Neural cell (in vitro differentiated cells): ENCODE data around the gene GCK. TPM values are rescaled to one million over a fixed set of nuclear protein-coding genes. Genes with fewer than 3 reads are reported as not detected.

Experiments used
- H2AFZ ChIP-seq: fragments of 200-600, 300-800 bp; sonication (generic), shearing (Covaris generic); 2 replicates; pipeline ENCODE4 v1.6.0; 2014; ENCODE audit warnings: low read depth, mild to moderate bottlenecking, antibody characterized with exemption, low read length, moderate library complexity
- H3F3A ChIP-seq: fragments of 200-600 bp; shearing (Covaris generic); 2 replicates; pipeline ENCODE4 v1.6.1; 2016; ENCODE audit warnings: mild to moderate bottlenecking, moderate library complexity, mixed read lengths, antibody characterized with exemption, low read length; ENCODE audit not compliant: insufficient read depth, poor library complexity, severe bottlenecking
- H3K27ac ChIP-seq: fragments of 200-600, 300-800 bp; sonication (generic), shearing (Covaris generic); 2 replicates; pipeline ENCODE4 v1.5.1; 2014; ENCODE audit warnings: mild to moderate bottlenecking, low read length, moderate library complexity
- H3K27me3 ChIP-seq: fragments of 300-800, 200-600 bp; sonication (generic), shearing (Covaris generic); 2 replicates; pipeline ENCODE4 v1.6.0; 2014; ENCODE audit warnings: mild to moderate bottlenecking, low read depth, low read length, moderate library complexity; ENCODE audit not compliant: insufficient read depth
- H3K36me3 ChIP-seq: fragments of 300-800, 200-600 bp; sonication (generic), shearing (Covaris generic); 2 replicates; pipeline ENCODE4 v1.5.1; 2014; ENCODE audit warnings: mild to moderate bottlenecking, antibody characterized with exemption, low read length, moderate library complexity; ENCODE audit not compliant: insufficient read depth
- H3K4me2 ChIP-seq: fragments of 300-800, 200-600 bp; sonication (generic), shearing (Covaris generic); 2 replicates; pipeline ENCODE4 v1.6.0; 2014; ENCODE audit warnings: mild to moderate bottlenecking, low read length
- H3K4me3 ChIP-seq: fragments of 300-800, 200-600 bp; sonication (generic), shearing (Covaris generic); 2 replicates; pipeline ENCODE4 v1.5.1; 2014; ENCODE audit warnings: mild to moderate bottlenecking, low read length, moderate library complexity
- H3K79me2 ChIP-seq: fragments of 200-600 bp; shearing (Covaris generic); replicated peaks from 2 replicates; pipeline ENCODE4 v1.6.0; 2014; ENCODE audit warnings: mild to moderate bottlenecking, low read length, moderate library complexity; ENCODE audit not compliant: insufficient read depth
- H3K9ac ChIP-seq: fragments of 300-800, 200-600 bp; sonication (generic), shearing (Covaris generic); 2 replicates; pipeline ENCODE4 v1.6.1; 2016; ENCODE audit warnings: mild to moderate bottlenecking, low read length, mixed read lengths
- H3K9me2 ChIP-seq: fragments of 200-600 bp; shearing (Covaris generic); 2 replicates; pipeline ENCODE4 v1.6.1; 2016; ENCODE audit warnings: mild to moderate bottlenecking, low read length, mixed read lengths; ENCODE audit not compliant: insufficient read depth
- H3K9me3 ChIP-seq: fragments of 200-600, 300-800 bp; sonication (generic), shearing (Covaris generic); 2 replicates; pipeline ENCODE4 v1.6.1; 2016; ENCODE audit warnings: mild to moderate bottlenecking, mixed run types, low read length, moderate library complexity, mixed read lengths
- H4K20me1 ChIP-seq: fragments of 200-600 bp; shearing (Covaris generic); 2 replicates; pipeline ENCODE4 v1.6.1; 2016; ENCODE audit warnings: mild to moderate bottlenecking, mixed run types; ENCODE audit not compliant: insufficient read depth
- CTCF ChIP-seq: fragments of 450-650 bp; IDR thresholded peaks from 2 replicates; pipeline ENCODE4 v1.5.1; 2014; ENCODE audit warnings: antibody characterized with exemption, mild to moderate bottlenecking, moderate library complexity; ENCODE audit not compliant: poor library complexity, severe bottlenecking
- EP300 ChIP-seq: fragments of 450-650 bp; conservative IDR thresholded peaks from 2 replicates; pipeline ENCODE4 v1.6.1; 2014; ENCODE audit warnings: antibody characterized with exemption, mild to moderate bottlenecking, moderate library complexity; ENCODE audit not compliant: poor library complexity, severe bottlenecking
- EZH2 ChIP-seq: fragments of 200-600, 300-800 bp; shearing (Covaris generic), sonication (generic); IDR thresholded peaks from 2 replicates; pipeline ENCODE4 v1.6.1; 2014; ENCODE audit warnings: antibody characterized with exemption, low read length, borderline replicate concordance, mild to moderate bottlenecking; ENCODE audit not compliant: insufficient read depth, poor library complexity, severe bottlenecking
- MXI1 ChIP-seq: fragments of 450-650 bp; conservative IDR thresholded peaks from 2 replicates; pipeline ENCODE4 v1.6.1; 2014; ENCODE audit warnings: antibody characterized with exemption, mild to moderate bottlenecking; ENCODE audit not compliant: poor library complexity, severe bottlenecking
- POLR2AphosphoS5 ChIP-seq: IDR thresholded peaks from 2 replicates; pipeline ENCODE4 v1.6.1; 2012
- RAD21 ChIP-seq: fragments of 450-650 bp; conservative IDR thresholded peaks from 2 replicates; pipeline ENCODE4 v1.6.1; 2014; ENCODE audit warnings: antibody characterized with exemption, mild to moderate bottlenecking, moderate library complexity
- REST ChIP-seq: IDR thresholded peaks from 2 replicates; pipeline ENCODE4 v1.6.1; 2012; ENCODE audit warnings: borderline replicate concordance
- SMC3 ChIP-seq: fragments of 450-650 bp; conservative IDR thresholded peaks from 2 replicates; pipeline ENCODE4 v1.6.1; 2014; ENCODE audit warnings: antibody characterized with exemption, mild to moderate bottlenecking, moderate library complexity; ENCODE audit not compliant: poor library complexity
- TAF1 ChIP-seq: IDR thresholded peaks from 2 replicates; pipeline ENCODE4 v1.6.1; 2012; ENCODE audit warnings: low read depth
- polyA plus RNA-seq: library from polyadenylated mRNA; depleted of rRNA; stranded (reverse); fragments of >200 nt; gene quantifications from 2 replicates; pipeline ENCODE4 v1.2.3, GENCODE V29; 2014

Gene GCK
- polyA plus RNA-seq, 1 donor from 2014 or later: 7.4 TPM

GRCh38 chr7:44206008-44206407 lies 16.8 kb upstream of the GCK start:
- no peaks in the 10 kb centered on the region for H3F3A ChIP-seq
- no peak overlapping the region for H2AFZ ChIP-seq
- H3K4me3 ChIP-seq: no peak overlapping the region
- H4K20me1 ChIP-seq: no peaks in the 10 kb centered on the region
- peaks cover 29% of the 10 kb centered on the region for H3K79me2 ChIP-seq
- H3K27ac ChIP-seq: no peak overlapping the region
- no peaks in the 10 kb centered on the region for H3K9me2 ChIP-seq
- H3K4me2 ChIP-seq: no peak overlapping the region
- no peaks in the 10 kb centered on the region for H3K36me3 ChIP-seq
- no peaks in the 10 kb centered on the region for H3K27me3 ChIP-seq
- no peaks in the 10 kb centered on the region for H3K9me3 ChIP-seq
- TF ChIP-seq EZH2: no peak
- no peak for TF ChIP-seq SMC3
- no peak for TF ChIP-seq EP300
- TF ChIP-seq CTCF: no peak
- TF ChIP-seq TAF1: no peak
- no peak for TF ChIP-seq RAD21
- TF ChIP-seq REST: no peak
- no peak for TF ChIP-seq MXI1
- no peak for TF ChIP-seq POLR2AphosphoS5
- no peak overlapping the region for H3K9ac ChIP-seq

- Histone ChIP-seq H2AFZ (no peak overlapping the region), H3F3A (no peaks in the 10 kb centered on the region), H4K20me1 (no peaks in the 10 kb centered on the region), H3K4me3 (peak overlapping the region; percentile 95), H3K27me3 (no peaks in the 10 kb centered on the region), H3K36me3 (no peaks in the 10 kb centered on the region), H3K9me2 (no peaks in the 10 kb centered on the region), H3K27ac (no peak overlapping the region), H3K9me3 (no peaks in the 10 kb centered on the region), H3K9ac (peak overlapping the region; percentile 79), H3K79me2 (peaks cover 30% of the 10 kb centered on the region), H3K4me2 (peak overlapping the region; percentile 79)
- no peak for TF ChIP-seq EZH2
- TF ChIP-seq REST: no peak
- TF ChIP-seq RAD21: no peak
- TF ChIP-seq MXI1: no peak
- no peak for TF ChIP-seq TAF1
- TF ChIP-seq SMC3: no peak
- TF ChIP-seq POLR2AphosphoS5: no peak
- TF ChIP-seq CTCF: no peak
- TF ChIP-seq EP300: no peak
Observed at GRCh38 chr7:44201813-44202212, 12.6 kb upstream of the GCK start.
